Fibroblast of upper back skin (primary cell): Measurements from ENCODE around the gene SYT14.
"Not testable (repeated sequence)": the region's sequence is repeated elsewhere in the genome, so short reads cannot be mapped to it uniquely, and the experiment has no call there.

Source experiments
- DNase-seq: peaks from one replicate; pipeline ENCODE4 v3.0.0-alpha.2; 2013

SYT14 gene

DNA sequence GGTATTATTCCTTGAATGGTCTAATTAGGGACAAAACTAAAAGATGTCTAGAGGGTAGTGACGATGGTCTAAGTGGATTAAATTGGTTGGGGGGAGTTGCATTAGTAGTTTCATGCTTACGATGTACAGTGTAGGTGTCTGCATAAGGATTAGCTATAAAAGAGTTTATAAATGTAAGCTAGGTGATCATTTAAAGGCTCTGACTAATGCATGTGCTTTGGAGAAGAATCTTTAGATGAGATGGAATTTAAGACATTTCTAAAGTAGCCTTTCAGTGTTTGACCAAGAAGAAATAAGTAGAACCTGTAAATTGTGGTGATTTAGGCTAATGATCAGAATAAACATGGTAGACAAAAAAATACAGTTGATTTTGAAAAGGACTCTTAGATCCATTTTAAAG, 7.4 kb downstream of the SYT14 start:
- no peak for DNase-seq

DNA sequence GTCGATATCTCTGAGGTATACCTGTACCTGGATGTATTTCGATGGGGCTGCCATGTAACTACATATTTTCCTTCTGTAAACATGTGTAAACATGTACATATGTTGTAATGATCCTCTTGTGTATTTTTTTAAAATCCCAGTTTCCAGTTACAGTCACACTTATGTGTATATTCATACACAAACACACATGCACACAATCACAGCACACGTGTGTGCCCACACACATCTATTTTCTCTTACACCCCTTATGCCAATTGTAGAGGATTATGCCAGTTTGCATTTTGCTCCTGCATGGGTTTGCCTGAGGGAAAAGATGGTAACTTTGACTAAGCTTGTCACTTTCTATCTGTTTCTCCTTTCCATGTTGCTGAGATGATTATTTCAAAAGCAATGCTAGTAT, 10.1 kb downstream of the SYT14 start:
- no peak for DNase-seq

DNA sequence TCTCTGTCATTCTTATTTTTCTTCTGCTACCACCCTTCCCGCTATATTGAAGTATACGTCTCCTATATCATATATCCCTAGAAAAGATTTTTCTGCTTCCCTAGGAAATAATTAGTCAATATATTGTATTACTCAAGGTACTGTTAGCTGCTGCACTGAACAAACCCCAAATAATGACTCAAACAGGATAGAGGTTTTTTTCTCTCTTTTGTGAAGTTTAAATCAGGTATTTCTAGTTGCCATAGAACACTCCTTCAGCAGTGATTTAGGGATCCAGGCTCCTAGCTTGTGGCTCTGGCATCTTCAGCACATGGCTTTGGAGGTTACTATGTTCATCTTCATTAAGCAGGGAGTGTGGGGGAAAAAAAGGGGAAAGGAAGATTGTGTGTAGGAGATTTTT, 18.1 kb downstream of the SYT14 start:
- no peak for DNase-seq

DNA sequence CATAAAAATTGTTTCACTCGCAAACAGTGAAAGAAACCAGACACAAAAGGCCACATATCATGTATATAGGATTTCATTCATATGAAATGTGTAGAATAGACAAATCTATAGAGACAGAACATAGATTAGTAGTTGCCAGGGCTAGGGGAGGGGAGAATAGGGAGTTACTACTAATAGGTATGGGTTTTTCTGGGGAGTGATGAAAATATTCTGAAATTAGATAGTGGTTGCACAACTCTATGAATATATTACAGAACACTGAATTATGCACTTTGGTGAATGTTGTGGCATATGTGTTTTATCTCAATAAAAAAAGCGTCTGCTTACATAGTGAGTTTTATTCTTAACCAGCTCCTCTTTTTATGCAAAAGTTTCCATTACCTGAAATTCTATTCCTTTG, 21.6 kb downstream of the SYT14 start:
- no peak for DNase-seq

DNA sequence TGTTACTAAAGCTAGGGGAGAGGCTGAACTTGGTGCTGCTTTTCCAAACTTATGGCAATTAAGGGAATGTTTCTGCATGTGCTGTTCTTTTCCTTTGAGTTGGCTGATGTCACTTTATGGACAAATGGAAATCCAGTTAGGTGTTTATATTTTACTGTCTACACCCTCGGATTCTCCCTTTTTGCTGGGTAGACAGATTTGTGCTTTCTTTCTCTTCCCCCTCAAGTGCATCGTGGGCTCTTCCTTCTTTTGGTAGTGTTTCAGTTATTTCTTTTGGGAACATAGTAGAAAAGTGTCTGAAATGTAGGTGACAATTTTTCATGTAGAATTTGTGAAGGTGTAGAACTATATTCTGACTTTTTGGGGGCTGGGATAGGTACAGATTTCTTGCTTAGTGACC, 22.9 kb downstream of the SYT14 start:
- DNase-seq, result no peak

DNA sequence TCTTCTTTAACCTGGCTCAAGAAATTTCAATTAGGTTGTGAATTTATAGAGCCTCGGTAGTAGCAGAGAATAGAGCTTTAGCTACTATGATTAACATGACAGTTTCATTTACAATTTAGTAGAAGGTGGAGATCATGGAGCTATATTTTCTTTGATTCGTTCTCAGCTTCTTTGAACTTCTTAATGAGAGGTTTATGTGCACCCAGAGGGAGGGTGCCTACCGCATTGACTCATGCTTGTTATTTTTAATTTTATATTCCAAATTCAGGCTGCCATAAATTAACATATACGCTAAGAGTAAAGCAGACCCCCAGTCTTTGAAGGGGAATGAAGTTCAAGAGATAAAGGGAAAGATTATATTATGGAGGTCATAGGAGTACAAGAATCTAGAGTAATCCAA, 24.4 kb downstream of the SYT14 start:
- DNase-seq, result no peak

DNA sequence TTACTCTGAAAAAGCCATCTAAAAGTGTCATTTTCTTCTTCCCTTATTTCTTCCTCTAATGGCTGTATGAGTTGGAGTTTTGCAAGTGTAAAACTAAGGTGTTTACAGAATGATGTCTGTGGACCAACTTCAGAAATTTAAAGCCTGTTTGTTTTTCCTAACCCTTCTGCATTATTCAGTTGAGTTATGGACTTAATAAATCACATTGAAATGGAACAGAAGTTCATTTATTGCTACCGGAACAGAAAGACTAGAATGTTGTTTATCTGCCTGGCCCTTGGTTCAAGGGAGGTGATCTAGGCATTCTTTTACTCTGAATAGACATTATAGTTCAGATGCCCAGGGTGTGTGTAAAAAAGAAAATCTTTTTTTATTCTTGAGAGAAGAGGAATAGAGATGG, 24.8 kb downstream of the SYT14 start:
- DNase-seq, result no peak

DNA sequence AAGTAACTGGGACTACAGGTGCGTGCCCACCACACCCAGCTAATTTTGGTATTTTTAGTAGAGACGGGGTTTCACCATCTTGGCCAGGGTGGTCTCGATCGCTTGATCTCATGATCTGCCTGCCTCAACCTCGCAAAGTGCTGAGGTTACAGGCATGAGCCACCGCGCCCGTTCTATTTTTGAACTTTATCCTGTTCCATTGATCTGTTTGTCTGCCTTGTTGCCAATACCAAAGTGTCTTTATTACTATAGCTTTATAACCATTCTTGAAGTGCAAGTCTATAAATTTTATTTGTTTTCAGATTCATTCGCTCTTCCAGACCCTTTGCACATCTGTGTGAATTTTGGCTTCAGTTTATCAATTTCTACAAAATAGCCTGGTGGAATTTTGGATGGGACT, 28.0 kb downstream of the SYT14 start:
- DNase-seq, result no peak

DNA sequence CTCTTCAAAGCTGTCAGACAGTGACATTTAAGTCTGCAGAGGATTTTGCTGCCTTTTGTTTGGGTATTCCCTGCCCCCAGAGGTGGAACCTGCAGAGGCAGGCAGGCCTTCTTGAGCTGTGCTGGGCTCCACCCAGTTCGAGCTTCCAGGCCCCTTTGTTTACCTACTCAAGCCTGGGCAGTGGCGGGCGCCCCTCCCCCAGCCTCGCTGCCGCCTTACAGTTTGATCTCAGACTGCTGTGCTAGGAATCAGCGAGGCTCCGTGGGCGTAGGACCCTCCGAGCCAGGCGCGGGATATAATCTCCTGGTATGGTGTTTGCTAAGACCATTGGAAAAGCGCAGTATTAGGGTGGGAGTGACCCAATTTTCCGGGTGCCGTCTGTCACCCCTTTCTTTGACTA, 40.7 kb downstream of the SYT14 start:
- DNase-seq, result not testable (repeated sequence)

DNA sequence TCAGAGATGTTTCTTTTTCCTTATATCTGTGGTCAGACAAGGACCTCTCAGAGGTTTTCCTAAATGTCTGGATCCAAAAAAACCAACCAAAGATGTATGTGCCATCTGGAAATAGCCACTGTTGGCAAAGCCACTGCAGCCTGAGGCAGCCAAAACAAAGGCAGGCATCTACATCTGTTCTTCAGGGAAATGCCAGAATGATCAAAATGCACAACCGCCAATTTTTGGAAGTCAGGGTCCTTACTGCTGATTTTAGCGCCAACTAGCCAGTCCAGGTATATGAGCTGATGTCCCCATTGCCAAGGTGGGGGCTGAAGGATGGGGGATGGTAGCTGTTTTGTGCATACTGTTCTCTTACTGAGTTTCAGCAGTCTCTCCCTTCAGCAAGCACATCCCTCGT, 45.9 kb downstream of the SYT14 start:
- DNase-seq, result no peak

DNA sequence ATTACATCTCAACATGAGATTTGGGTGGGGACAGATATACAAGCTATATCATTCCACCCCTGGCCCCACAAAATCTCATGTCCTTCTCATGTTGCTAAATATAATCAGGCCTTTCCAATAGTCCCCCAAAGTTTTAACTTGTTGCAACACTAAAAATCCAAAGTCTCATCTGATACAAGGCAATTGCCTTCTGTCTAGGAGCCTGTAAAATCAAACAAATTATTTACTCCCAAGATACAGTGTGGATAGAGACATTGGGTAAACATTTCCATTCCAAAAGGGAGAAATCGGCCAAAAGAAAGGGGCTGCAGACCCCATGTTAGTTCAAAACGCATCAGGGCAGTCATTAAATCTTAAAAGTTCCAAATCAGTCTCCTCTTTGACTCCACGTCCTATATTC, 47.0 kb downstream of the SYT14 start:
- no peak for DNase-seq

DNA sequence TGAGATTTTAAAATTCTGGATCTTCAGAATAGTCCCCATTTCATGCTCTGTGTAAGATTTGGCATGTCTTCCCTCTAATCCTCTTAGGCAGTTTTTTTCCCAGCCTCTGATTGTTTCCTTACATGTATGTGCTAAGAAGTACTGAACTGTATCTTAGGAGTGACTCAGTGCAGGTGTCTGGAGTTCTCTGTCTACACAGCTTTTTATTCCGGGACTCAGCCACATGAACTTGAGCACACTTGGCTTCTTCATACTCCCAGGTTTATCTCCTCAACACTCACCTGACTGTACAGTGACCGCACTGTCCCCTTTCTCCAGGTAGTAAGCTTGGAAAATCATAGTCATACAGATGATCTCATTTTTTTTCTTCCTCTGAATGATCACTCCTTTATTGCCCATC, 50.7 kb downstream of the SYT14 start:
- no peak for DNase-seq

DNA sequence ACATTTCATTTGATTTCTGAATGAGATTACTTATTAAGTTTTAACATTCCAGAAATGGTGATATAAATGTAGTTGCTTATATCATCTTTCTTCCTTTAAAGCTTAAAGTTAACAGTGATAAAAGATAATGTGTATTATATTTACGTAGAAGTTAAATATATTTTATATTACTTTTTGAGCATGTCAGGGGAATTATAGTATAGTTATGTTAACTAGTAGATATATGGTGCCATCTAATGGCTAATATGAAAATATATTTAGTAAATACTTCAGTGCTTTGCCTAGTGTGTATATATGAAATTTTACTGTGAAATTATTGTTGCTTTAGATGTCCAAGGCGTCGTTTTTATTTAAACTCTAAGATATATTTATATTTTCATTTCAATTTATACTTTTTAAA, 51.5 kb downstream of the SYT14 start:
- DNase-seq, result peak; percentile 21

DNA sequence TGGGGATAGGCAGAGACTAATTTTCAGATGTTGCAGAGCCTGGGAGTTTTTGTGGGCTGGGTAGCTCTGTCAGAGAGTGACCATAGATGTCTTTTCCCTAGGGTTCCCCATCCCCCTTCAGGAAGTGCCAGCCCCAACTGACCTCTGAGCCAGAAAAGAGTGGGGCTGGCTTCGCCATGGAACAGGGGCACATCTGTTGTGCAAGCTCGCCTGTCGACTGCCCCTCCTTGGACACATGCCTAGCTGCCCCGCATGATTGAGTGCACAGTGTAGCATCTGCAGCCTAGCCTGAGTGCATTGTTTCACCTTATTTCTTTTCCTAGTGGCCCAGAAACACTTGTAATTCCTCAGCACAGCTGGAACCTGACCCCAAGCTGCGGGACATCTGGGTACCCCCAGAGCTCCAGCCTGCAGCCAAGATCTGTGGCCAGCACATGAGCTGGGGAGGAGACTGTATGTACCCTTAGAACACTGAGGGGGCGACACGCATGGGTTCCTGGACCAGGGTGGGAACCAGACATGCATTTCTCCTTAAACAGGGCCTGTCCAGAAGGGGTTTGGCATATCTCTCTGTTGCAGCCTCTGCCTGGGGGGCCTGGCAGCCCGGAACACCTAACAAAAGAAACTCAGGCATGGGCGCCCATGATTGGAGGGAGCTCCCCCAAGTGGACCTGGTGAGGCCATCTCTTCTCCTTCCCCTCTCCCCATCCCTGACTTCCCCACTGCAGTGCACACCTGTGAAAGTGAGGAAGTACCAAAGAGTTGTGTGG, 55.2 kb downstream of the SYT14 start:
- no peak for DNase-seq

DNA sequence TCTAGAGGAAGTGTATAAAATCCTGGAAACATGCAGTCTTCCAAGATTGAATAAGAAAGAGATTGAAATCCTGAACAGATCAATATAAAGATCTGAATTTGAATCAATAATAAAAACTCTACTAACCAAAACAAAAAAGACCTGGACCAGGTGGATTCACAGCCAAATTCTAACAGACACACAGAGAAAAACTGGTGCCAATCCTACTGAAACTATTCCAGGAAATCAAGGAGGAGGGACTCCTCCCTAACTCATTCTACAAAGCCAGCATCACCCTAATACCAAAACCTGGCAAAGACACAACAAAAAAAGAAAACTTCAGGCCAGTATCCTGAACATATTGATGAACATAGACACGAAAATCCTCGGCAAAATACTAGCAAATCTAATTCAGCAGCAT, 58.3 kb downstream of the SYT14 start:
- DNase-seq, result no peak

DNA sequence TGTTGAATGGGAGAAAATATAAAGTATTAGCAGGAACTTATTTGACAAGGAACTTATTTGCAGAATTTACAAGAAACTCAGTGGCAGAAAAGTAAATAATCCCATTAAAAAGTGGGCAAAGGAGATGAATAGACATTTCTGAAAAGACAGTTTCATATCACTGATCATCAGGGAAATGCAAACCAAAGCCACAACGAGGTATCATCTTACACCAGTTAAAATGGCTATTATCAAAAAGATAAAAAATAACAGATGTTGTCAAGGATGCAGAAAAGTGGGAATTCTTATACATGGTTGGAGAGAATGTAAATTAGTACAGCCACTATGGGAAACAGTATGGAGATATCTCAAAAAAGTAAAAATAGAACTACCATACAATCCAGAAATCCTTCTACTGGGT, 61.0 kb downstream of the SYT14 start:
- no peak for DNase-seq

DNA sequence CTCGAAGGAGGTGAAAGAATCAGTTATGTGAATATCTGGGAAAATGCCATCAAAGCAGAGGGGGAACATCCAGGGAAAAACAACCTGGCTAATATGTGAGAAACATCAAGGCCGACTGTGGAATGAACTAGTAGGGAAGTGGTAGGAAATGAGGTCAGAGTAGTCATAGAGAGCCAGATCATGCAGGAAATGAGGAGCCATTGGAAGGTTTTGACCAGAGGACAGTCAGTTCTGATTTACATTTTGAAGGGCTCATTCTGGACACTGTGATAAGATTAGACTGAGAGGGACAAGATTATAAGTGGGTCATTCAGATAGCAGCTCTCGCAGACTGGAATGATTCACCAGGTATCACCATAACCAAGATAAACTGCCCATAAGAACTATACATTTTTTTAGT, 63.7 kb downstream of the SYT14 start:
- peak; percentile 3 for DNase-seq

DNA sequence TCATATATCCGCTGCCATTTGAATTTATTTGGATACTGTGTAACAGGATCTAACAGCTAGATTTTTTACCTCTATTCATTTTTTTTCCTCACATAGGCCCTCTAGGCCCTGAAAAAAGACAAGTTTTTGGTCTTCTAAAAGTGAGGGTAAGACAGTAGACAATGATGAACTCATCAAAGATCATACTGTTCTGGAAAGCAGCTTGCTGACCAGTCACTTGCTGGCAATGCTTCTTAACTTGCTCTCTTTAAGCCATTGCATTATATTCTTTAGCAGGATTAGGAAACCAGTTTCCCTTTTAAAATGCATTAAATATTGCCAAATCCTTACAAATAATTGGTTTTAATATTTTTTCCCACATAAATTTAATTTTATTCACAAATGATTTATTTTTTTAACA, 65.5 kb downstream of the SYT14 start:
- DNase-seq, result no peak

DNA sequence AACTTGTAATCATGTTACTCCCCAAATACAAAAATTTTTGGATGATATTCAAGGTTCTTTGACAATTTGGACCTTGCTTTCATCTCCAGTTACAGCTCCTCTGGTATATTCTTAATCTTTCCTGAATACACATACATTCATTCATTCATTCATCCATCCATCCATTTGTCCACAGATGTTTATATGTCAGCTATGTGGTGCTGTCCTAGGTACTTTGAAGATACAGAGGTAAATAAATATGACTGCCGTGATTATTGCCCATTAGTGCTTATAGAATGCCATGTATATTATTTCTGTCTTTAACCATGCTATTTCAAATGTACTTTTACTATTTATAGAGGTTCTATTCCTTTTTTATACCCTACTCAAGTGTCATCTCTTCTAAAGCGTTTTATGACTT, 72.1 kb downstream of the SYT14 start:
- DNase-seq, result no peak

DNA sequence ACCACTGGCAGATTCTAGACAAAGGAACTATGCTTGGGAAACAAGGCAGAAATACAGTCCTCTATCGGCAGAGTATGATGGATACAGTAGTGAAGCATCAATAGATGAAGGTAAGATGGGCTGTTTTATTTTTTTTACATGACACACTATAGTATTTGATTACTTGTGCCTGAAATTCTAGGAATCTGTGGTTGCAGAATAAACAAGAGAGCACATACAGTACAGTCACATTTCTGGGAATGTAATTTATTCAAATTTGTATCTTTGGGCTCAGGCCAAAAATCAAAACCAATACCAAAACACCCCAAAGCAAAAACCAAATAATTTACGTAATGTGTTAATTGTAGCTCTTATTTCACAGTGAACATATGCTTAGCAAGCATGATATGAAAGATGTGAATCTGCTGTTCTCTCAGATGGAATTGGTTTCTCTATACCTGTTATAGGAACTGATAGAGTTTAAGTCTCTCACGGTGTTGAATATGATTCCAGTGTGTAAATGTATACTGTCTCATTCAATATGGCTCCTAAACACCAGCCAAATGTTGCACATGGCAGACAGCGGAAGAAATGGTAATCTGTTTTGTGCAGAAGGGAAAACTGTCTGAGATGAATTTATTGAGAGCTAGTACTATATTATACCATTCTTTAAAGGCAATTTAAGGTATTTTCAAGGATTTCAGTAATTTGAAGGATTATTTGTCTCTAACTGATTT, 83.3 kb downstream of the SYT14 start:
- DNase-seq, result no peak

DNA sequence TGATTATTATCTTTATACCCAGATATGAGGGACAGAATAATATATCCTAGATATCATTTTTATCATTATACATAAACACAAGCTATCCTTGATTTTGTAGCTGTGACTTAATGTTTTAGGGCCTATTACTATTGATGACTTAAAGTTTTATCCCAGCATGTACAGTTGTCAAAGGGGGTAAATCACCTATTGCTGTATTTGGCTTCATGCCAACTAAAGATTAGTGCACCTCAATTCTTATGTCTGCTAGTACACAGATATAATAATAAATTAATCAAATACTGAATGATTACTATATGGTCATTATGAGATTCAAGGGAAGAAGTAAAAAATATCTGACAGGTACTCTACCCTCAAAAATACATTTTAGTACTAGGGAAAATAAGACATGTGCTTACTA, 84.0 kb downstream of the SYT14 start:
- no peak for DNase-seq

DNA sequence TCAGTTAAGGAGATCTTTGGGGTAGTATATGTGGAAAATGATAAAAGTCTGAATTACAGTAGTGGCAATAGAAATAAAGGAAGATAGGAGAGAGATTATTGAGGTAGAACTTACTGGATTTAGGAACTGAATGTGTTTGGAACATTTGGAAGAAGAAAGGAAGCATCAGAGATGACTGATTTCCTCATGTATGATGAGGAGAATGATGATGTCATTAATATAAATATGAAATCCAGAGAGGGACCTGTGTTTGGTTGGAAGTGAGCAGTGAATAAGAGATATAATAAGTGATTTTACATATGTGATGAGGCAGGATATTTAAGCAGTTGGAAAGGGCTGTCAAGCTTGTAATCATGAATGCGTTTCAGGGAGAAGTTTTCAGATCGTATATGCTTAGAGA, 86.3 kb downstream of the SYT14 start:
- DNase-seq, result no peak

DNA sequence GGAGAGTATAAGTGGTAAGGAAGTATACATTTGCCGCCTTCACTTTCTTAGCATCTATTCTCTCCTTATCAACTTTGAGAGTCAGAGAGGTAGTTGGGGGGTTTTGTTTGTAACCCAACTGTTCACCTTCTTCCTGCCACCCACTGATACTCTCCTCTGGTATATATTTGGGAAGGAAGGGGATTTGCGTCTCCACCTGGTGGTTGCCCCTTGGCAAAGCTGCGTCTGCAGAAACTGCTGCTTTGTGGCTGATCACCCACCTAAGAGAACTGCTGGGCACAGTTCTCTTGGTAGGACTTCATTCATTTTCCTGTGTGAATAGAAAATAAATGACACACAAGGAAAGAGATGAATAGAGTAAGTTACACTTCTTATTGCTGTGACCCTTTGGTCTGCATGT, 87.0 kb downstream of the SYT14 start:
- no peak for DNase-seq

DNA sequence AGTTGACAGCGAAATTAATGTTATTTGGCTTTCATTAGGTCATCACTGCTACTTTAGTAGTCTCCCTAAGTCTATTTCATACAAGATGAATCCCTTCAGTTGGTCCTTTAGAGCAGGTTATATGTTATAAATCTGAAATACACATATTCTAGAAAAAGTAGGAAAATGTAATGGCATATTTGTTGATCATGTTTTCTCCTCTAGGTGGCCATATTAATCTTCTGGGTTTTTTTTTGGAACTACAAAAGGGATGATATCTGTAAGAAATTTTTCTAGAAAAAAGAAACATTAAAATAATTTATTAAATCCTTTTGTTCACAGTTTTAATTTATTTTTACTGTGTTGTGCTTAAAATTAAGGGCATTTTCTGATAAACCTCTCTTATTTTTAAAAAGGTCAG, 87.9 kb downstream of the SYT14 start:
- no peak for DNase-seq

DNA sequence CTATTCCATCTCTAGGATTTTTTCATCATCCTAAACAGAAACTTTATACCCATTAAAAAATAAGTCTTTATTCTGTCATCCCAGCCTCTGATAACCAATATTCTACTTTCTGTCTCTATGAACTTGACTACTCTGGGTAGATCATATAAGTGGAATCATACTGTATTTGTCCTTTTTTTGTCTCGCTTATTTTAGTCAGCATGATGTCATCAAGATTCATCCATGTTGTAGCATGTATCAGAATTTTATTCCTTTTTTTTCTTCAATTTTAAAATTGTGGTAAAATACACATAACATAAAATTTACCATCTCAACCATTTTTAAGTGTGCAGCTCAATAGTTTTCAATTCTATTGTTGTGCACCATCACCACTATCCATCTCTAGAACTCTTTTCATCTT, 90.0 kb downstream of the SYT14 start:
- DNase-seq, result no peak
